ENCODE measurements around the gene ANKRD28.

DNA sequence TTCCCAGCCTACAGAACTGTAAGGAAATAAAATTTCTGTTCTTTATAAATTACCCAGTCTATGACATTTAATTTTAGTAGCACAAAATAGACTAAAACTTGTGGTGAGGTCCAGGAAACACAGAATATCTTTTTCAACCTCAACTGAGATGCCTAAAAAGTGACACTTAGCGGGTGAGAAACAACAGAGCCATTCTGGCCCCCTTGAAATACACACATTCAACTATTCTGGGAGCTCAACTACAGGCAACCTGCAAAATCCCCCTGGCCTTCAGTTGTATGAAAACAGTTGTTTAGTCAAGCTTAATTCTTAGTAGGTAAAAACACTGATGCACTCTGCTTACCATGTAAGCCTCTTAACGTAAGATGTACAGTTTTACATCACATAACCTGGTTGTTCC is 66.8 kb downstream of the ANKRD28 start:
- TF ChIP-seq, protein P1, sequence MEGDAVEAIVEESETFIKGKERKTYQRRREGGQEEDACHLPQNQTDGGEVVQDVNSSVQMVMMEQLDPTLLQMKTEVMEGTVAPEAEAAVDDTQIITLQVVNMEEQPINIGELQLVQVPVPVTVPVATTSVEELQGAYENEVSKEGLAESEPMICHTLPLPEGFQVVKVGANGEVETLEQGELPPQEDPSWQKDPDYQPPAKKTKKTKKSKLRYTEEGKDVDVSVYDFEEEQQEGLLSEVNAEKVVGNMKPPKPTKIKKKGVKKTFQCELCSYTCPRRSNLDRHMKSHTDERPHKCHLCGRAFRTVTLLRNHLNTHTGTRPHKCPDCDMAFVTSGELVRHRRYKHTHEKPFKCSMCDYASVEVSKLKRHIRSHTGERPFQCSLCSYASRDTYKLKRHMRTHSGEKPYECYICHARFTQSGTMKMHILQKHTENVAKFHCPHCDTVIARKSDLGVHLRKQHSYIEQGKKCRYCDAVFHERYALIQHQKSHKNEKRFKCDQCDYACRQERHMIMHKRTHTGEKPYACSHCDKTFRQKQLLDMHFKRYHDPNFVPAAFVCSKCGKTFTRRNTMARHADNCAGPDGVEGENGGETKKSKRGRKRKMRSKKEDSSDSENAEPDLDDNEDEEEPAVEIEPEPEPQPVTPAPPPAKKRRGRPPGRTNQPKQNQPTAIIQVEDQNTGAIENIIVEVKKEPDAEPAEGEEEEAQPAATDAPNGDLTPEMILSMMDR (IDR thresholded peaks at IDR 0.05): no peak
- no peak for TF ChIP-seq POLR2A (IDR thresholded peaks at IDR 0.05)

Data from breast epithelium (tissue), 3 donors.